Spleen (tissue), 3 donors: ENCODE measurements around the gene NCL.

Experiments used
- POLR2A ChIP-seq, 3 donors: fragments of 450-650 bp; IDR thresholded peaks; one replicate each; pipeline ENCODE4 v1.5.1; 2017; ENCODE audit warnings: antibody characterized with exemption in 3 of 3, mild to moderate bottlenecking in 1 of 3
- POLR2AphosphoS5 ChIP-seq, 3 donors: sonication (generic); formaldehyde crosslinking; IDR thresholded peaks; one replicate each; pipeline ENCODE4 v1.5.1; 2017; ENCODE audit warnings: antibody characterized with exemption in 3 of 3

DNA sequence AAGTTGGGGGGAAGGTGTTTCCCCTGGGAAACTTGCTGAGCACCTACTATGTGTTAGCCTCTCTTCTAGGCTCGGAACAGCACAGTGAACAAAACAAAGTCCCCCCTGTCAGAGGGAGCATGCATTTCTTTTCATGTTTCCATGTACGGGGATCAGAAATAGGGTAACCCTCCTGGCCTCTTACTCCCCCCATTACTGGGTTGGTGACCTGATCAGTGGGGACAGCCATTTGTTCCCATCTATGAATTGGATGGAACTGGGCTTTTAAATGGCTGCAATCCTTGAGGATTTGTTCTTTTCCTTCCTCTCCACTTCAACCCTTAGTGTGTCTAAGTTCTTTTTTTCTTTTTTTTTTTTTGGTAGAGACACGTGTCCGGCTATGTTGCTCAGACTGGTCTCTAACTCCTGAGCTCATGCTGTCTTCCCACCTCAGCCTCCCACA is 13.7 kb downstream of the NCL start:
- TF ChIP-seq POLR2A (IDR thresholded peaks at IDR 0.05) (no peak), POLR2AphosphoS5 (IDR thresholded peaks at IDR 0.05) (no peak)
